Peyer's patch (tissue), 4 donors: ENCODE measurements around the gene ZNF385A.

Experiments
- CTCF ChIP-seq, 6 experiments: fragments of 450-650 bp in 4 of 6; fragments of 200-600 bp in 2 of 6; sonication (generic) in 1 of 6; IDR thresholded peaks; one replicate each; pipeline ENCODE4 v1.5.1; 2017 to 2019; ENCODE audit warnings: antibody characterized with exemption in 6 of 6, mild to moderate bottlenecking in 3 of 6, moderate library complexity in 1 of 6
- POLR2A ChIP-seq, 2 donors: fragments of 450-650 bp; IDR thresholded peaks; one replicate each; pipeline ENCODE4 v1.5.1; 2017; ENCODE audit warnings: antibody characterized with exemption in 2 of 2, mild to moderate bottlenecking in 2 of 2, moderate library complexity in 2 of 2

- TF ChIP-seq CTCF (IDR thresholded peaks at IDR 0.05) (no peak), POLR2A (IDR thresholded peaks at IDR 0.05) (no peak)
These were observed 22.8 kb upstream of the ZNF385A start for GRCh38 chr12:54407183-54407905.
